GM19372 (cell line): Measurements from ENCODE around the gene BUD13.

Source experiments
- ATAC-seq: cut with Tn5 transposase; IDR thresholded peaks from one replicate; pipeline ENCODE4 v1.9.1; 2021; ENCODE audit warnings: mild to moderate bottlenecking, low read depth, moderate library complexity; ENCODE audit not compliant: unreplicated experiment

BUD13 gene

GRCh38 chr11:116792869-116793771, 20.3 kb upstream of the BUD13 start:
- ATAC-seq = no peak

DNA sequence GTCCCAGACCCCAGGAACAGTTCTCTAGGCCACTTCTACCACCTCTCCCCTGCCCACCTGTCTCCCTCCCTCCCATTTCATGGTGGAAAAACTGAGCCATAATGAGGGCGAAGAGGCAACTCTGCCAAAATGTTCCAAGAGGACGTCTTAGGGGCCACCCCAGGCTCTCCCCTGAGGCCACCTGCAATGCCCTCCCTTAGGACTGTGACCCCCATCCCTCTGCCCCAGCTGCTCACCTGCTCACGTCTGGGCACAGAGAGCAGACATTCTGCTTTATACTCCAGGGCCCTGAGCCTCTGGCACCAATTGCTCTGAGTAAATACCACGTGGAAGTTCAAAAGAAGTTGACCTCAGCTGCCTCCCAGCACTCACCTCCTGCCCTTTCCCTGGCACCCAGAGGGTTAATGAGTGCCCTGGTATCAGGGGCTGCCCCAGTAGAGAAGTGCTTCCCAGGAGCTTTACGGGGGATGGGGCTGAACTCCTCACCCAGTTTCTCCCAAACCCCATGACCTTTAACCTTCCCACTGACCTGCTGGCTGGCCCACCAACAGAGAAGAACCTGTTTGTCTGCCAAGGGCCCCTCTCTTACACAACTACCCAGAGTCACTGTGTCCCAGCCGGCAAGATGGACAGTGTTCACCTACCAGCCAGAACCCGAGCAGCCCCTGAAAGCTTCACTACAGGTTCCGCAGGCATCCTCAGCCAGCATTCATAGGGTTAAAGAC, 19.5 kb upstream of the BUD13 start:
- ATAC-seq = no peak

DNA sequence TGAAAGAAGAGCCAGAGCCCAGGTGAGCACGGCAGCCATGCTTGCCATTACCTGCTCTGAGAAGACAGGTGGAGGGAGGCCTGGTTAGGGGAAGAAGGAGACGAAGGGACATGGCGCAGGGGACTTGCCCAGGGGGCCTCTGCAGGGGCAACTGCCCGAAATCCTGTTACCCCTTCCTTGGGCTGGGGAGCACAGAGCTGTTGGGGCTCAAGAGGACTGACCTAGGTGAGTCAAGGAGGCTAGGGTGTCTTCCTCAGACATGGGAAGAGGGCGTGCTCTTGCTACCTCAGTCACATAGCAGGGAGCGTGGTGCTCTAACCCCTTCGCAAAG, 19.0 kb upstream of the BUD13 start, which contains the start of gene APOA5:
TSS of gene APOA5 (minus strand) at position 67 of the 331 bp plus-strand sequence. CDS start at position 48, 19 bp downstream.
- no peak for ATAC-seq

DNA sequence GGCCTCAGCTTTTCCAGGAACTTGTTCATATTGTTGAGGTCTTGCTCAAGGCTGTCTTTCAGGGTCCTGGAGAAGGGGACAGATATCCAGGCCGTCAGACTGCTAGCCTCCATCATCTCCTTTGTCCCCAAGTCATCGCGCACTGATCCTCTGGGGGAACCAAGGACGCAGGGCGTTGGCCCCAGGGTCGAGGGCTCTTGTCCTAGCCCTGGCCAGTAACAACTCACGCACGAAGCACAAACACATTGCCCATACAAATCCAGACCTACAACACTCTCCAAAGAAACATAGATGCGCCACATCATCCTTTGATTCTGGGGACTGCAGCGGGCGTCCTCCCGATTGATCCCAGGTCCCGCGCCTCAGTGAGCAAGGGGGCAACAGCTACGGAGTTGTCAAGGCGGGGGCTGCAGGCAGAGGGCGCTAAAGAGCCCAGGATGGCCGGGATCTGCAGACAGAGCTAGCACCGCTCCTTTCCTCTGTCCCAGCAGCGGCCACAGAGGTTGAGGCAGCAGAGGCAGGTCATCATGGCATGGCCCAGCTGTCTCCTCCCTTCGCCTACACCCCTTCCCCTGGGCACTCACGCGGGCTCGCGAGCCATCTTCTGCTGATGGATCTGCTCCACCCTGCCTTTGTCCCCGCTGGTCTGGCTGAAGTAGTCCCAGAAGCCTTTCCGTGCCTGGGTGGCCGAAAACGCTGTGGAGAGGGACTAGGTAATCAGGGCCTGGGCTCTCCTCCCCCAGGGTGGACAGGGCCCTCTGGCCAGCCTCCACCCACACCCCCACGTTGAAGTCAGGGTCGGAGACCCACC, 18.4 kb upstream of the BUD13 start:
- no peak for ATAC-seq

GRCh38 chr11:116790167-116791001, 17.6 kb upstream of the BUD13 start:
- ATAC-seq = no peak

DNA sequence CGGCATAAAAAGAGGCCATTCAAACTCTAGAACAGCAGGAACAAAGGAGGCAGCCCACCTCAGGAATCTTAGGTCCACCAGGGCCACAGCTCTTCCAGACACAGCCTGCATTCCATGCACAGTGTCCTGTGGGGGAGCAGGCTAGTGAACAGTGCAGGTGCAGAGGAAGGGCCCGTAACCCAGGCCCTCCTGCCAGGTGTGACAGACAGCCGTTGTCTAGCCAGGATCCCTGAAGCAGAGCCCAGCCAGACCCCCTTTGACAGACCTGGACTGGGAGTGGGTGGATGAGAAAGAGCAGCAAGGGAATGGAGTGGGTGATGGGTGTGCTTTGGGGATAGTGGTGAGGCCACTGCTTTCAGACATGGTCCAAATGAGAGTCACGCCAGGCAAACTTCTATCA, 16.2 kb upstream of the BUD13 start:
- ATAC-seq = no peak

DNA sequence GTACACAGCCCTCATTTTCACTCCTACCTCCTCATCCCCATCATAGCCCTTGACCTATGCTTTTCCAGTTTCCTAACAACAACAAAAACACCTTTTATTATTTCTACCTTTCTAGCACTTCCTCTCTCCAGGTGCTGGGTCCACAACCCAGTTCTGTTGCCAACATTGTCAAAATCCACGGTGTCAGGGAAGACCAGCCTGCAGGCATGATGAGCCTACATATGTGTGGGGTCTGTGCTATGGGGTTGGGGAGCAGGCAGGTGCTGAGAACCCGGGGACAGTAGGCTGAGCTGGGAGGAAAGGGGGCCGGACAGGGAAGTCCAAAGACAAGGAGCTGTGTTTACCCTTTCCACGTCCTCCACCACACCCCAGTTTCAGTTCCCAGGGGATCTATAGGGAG, 15.7 kb upstream of the BUD13 start:
- ATAC-seq = no peak

GRCh38 chr11:116787786-116788486, 15.1 kb upstream of the BUD13 start, which contains the start of gene ZPR1:
Gene ZPR1 (minus strand): TSS chr11:116788023. CDS start chr11:116787990, 33 bp downstream.
- ATAC-seq = peak; percentile 87

DNA sequence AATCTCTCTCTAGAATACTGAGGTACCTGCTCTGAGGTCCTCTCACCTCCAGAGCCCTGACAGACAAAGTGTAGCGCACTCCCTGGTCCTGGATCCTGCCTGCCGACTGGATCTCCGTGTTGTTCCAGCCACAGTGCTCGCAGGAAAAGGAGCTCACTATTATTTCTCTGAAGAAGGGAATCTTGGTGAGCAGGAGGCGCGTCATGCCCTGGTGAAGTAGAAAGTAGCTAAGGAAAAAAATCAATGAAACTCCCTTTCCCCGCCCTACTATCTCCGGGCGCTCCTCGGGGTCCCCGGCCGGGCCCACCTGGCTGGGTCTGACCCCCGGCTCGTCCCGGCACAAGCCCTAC, 14.6 kb upstream of the BUD13 start:
- ATAC-seq = peak; percentile 7

- no peak for ATAC-seq
Observed at GRCh38 chr11:116786966-116787365, 14.2 kb upstream of the BUD13 start.

DNA sequence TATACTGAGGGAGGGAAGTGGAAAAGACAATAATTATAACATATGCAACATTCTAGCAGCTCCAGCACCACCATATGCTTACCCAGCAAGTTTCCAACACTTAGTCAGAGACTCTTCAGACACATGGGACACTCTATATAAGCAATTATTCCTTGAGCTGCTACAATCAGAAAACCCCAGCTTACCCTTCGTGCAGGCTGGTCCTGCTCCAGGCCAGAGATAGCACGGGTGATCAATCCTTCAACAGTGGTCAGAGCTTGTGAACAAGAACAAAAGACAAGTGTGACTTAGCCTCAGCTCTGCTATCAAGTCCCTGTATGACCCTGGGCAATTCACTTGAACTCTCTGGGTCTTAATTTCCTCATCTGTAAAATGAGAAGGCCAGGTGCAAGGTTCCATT, 13.5 kb upstream of the BUD13 start:
- no peak for ATAC-seq

DNA sequence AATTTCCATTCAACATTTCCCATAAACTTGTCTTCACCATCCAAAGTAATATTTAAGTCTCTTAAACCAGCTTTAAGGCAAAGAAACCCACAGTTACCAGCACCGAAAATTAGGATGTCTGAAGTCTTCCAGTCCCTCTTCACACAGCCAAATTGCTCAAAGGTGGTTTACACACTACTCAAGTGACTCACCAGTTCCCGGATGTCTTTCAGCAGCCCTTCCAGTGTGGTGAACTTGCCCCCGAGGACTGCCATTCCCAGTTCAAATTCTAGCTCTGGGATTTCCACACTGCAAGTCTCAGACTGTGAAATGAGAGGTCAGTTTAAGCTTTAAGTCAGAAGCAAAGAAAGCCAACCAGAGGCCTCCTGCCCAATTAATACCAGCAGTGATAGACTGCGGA, 9.9 kb upstream of the BUD13 start:
- no peak for ATAC-seq

DNA sequence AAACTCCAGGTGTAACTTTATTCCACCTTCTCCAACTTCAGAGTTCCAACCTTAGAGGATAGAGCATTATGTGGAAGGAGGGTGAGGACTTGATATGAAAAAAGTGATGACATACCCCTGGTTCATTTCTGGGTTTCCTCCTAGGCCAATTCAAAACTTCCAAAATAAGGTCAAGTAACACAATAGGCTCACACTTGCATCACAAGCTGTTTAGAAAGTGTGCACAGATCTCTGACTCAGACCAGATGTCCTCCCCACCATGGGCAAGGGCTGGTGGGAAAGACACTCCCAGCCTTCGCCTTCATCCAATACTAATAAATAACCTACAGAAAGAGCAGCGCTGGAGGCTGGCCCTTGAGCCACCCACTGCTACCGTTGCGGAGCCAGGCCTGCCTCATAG, 5.8 kb upstream of the BUD13 start:
- no peak for ATAC-seq

DNA sequence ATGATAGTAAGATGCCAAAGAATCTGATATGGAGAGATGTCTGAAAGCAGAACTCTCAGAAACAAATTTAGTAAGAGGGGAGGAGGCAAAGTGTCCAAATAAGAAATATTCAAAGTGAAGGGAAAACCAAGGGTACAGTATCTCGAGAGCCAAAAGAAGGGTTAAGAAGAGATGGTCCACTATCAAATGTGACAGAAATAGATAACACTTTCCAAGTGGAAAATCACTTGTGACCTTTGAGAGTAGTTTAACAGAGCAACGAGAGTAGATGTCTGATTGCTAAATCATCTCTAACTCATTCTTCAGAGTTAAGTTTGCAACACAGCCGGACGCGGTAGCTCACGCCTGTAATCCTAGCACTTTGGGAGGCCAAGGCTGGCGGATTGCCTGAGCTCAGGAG, 4.3 kb upstream of the BUD13 start:
- no peak for ATAC-seq

- no peak for ATAC-seq
Observed at GRCh38 chr11:116776522-116776984, 3.8 kb upstream of the BUD13 start.

- ATAC-seq = no peak
Observed at GRCh38 chr11:116775975-116776374, 3.2 kb upstream of the BUD13 start.

GRCh38 chr11:116774661-116775060, 1.9 kb upstream of the BUD13 start:
- no peak for ATAC-seq

DNA sequence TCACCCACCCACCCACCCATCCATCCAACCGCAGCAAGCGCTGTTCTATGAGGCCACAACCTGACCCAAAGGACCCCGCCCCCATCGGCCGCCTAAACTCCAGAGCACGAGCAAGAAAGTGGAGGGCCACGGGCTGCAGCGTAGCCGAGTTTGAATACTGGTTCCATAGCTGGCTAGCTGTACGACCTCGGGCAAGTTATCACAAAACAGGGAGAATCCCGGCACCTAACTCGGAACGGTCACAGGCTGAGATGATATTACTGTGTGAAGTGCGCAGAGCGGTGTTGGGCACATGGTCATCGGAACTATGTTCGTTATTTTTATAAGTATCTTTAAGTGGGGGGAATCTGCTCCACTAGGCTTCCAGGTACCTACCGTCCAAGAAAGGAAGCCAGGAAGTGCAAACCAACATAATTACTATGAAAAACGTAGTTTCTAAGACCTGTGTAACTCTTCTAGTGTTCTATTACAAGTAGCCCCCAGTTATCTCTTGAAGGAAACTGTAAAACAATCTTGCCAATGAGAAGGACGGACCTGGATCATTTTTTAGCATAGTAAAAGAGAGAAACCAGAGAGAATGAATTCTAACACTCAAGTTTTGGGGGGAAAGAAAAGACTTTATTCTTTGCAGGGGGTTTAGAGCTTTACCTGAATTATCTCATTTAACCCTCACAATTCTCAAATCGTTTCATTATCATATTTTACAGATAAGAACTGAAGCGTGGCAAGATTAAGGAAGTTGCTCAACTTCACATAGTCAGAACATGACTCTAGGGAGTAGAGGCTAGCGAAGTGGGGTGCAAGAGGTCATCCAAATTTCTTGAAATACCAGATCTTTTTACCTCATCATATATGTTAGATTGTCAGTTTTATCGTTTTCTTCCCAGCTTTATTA, 663 bp upstream of the BUD13 start:
- peak; percentile 10 for ATAC-seq
